Suprapubic skin (tissue), 4 donors: ENCODE results near the gene MTR. TPM values are rescaled to one million over a fixed set of nuclear protein-coding genes. Genes with fewer than 3 reads are reported as not detected.
"Not testable (repeated sequence)": the region's sequence is repeated elsewhere in the genome, so short reads cannot be mapped to it uniquely, and the experiment has no call there.

Source experiments
- DNase-seq, 2 donors: peaks; one replicate each; pipeline ENCODE4 v3.0.0-alpha.2; 2019; ENCODE audit warnings: low spot score in 2 of 2
- H3K27ac ChIP-seq: fragments of 200-600 bp; sonication (generic); one replicate; pipeline ENCODE4 v1.5.1; 2019
- H3K27me3 ChIP-seq: fragments of 200-600 bp; sonication (generic); one replicate; pipeline ENCODE4 v1.5.1; 2019
- H3K36me3 ChIP-seq: fragments of 200-600 bp; sonication (generic); one replicate; pipeline ENCODE4 v1.5.1; 2019
- H3K4me1 ChIP-seq: fragments of 200-600 bp; sonication (generic); one replicate; pipeline ENCODE4 v1.5.1; 2019
- H3K4me3 ChIP-seq: fragments of 200-600 bp; sonication (generic); one replicate; pipeline ENCODE4 v1.5.1; 2019; ENCODE audit warnings: mild to moderate bottlenecking
- H3K9me3 ChIP-seq: fragments of 200-600 bp; sonication (generic); one replicate; pipeline ENCODE4 v1.5.1; 2019
- EP300 ChIP-seq: sonication (generic); formaldehyde crosslinking; IDR thresholded peaks from one replicate; pipeline ENCODE4 v1.6.1; 2017; ENCODE audit warnings: antibody characterized with exemption
- POLR2A ChIP-seq, 2 donors: fragments of 450-650 bp; IDR thresholded peaks; one replicate each; pipeline ENCODE4 v1.6.1; 2017; ENCODE audit warnings: antibody characterized with exemption in 2 of 2, mild to moderate bottlenecking in 2 of 2, moderate library complexity in 2 of 2
- POLR2AphosphoS5 ChIP-seq, 3 donors: sonication (generic); formaldehyde crosslinking; IDR thresholded peaks; one replicate each; pipeline ENCODE4 v1.6.1; 2017; ENCODE audit warnings: antibody characterized with exemption in 3 of 3
- WGBS: methylation state at CpG from one replicate; pipeline ENCODE4 v1.1.5; 2018; 5-methylcytosine and 5-hydroxymethylcytosine counted together
- total RNA-seq, 4 donors: library from RNA; depleted of rRNA; stranded (reverse); fragments of >200 nt; gene quantifications; one replicate each; pipeline ENCODE4 v1.1.0, GENCODE V29; 2016
- TF ChIP-seq, protein P1 (sequence below), 2 donors: fragments of 200-600 bp in 1 of 2; fragments of 450-650 bp in 1 of 2; sonication (generic) in 1 of 2; IDR thresholded peaks; one replicate each; pipeline ENCODE4 v1.5.1; 2016 to 2019; ENCODE audit warnings: antibody characterized with exemption in 2 of 2, mild to moderate bottlenecking in 1 of 2, moderate library complexity in 1 of 2

The MTR gene
- total RNA-seq, 4 donors from 2014 or later: 17.7 to 77.7 (median 27.3) TPM

DNA sequence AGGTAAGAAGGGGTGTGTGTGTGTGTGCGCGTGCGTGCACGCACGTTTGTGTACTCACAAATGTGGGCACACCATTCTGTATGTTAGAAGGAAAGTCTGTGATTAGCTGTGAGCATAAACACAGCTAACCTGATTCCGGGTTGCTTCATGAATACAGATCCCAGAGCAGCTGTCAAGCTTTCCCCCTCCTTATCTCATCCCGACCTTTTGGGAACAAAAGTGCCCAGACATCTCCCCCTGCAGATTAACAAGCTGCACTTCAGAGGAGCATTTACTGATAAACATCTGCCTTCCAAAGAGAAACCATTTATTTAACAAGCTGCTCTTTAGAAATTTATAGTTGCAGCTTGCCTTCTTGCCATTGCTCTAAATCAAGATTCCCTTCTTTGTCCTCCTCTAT lies 112.1 kb downstream of the MTR start:
- DNase-seq: no peak
- Histone ChIP-seq H3K27me3 (no peaks in the 10 kb centered on the region), H3K4me1 (no peaks in the 10 kb centered on the region), H3K27ac (no peak overlapping the region), H3K36me3 (peaks cover 3% of the 10 kb centered on the region), H3K4me3 (no peak overlapping the region), H3K9me3 (no peaks in the 10 kb centered on the region)
- WGBS: 54% methylated on average over 7 of the region's 7 CpGs
- TF ChIP-seq, protein P1, sequence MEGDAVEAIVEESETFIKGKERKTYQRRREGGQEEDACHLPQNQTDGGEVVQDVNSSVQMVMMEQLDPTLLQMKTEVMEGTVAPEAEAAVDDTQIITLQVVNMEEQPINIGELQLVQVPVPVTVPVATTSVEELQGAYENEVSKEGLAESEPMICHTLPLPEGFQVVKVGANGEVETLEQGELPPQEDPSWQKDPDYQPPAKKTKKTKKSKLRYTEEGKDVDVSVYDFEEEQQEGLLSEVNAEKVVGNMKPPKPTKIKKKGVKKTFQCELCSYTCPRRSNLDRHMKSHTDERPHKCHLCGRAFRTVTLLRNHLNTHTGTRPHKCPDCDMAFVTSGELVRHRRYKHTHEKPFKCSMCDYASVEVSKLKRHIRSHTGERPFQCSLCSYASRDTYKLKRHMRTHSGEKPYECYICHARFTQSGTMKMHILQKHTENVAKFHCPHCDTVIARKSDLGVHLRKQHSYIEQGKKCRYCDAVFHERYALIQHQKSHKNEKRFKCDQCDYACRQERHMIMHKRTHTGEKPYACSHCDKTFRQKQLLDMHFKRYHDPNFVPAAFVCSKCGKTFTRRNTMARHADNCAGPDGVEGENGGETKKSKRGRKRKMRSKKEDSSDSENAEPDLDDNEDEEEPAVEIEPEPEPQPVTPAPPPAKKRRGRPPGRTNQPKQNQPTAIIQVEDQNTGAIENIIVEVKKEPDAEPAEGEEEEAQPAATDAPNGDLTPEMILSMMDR (IDR thresholded peaks at IDR 0.05): no peak
- no peak for TF ChIP-seq POLR2AphosphoS5 (IDR thresholded peaks at IDR 0.05)

DNA sequence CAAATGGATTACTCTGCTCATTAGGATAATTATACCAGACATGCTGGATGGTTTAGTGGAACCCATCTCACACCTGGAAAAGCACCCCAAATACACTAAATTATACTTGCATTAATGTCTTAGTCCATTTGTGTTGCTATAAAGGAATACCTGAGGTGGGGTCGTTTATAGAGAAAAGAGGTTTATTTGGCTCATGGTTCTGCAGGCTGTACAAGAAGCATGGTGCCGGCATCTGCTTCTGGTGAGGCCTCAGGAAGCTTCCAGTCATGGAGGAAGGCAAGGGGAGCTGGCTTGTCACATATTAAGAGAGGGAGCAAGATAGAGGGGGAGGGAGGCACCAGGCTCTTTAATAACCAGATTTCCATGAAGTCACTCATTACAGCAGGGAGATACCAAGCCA lies 113.6 kb downstream of the MTR start:
- H3K4me3 ChIP-seq: no peak overlapping the region
- H3K27ac ChIP-seq: no peak overlapping the region
- H3K36me3 ChIP-seq: no peaks in the 10 kb centered on the region
- no peaks in the 10 kb centered on the region for H3K9me3 ChIP-seq
- no peaks in the 10 kb centered on the region for H3K4me1 ChIP-seq
- 94% methylated on average over 2 of the region's 2 CpGs for WGBS
- no peaks in the 10 kb centered on the region for H3K27me3 ChIP-seq
- no peak for TF ChIP-seq EP300
- no peak for TF ChIP-seq POLR2A (IDR thresholded peaks at IDR 0.05)
- TF ChIP-seq, protein P1 (IDR thresholded peaks at IDR 0.05): no peak
- TF ChIP-seq POLR2AphosphoS5 (IDR thresholded peaks at IDR 0.05): no peak
- DNase-seq: no peak

DNA sequence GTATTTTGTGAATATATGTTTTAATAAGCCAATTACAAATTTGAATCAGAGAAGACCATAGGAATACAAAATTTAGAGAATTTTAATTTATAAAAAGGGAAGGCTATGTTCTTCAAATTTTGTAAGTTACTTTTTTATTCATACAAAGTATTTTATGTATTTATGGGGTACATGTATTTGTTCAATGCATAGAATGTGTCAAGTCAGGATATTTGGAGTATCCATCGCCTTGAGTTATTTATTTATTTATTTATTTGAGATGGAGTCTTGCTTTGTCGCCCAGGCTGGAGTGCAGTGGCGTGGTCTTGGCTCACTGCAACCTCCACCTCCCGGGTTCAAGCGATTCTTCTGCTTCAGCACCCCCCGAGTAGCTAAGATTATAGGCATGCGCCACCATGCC lies 116.0 kb downstream of the MTR start:
- not testable (repeated sequence) for H3K27me3 ChIP-seq, H3K36me3 ChIP-seq, H3K27ac ChIP-seq, H3K4me1 ChIP-seq, DNase-seq, H3K4me3 ChIP-seq, H3K9me3 ChIP-seq
- 94% methylated on average over 7 of the region's 7 CpGs for WGBS

DNA sequence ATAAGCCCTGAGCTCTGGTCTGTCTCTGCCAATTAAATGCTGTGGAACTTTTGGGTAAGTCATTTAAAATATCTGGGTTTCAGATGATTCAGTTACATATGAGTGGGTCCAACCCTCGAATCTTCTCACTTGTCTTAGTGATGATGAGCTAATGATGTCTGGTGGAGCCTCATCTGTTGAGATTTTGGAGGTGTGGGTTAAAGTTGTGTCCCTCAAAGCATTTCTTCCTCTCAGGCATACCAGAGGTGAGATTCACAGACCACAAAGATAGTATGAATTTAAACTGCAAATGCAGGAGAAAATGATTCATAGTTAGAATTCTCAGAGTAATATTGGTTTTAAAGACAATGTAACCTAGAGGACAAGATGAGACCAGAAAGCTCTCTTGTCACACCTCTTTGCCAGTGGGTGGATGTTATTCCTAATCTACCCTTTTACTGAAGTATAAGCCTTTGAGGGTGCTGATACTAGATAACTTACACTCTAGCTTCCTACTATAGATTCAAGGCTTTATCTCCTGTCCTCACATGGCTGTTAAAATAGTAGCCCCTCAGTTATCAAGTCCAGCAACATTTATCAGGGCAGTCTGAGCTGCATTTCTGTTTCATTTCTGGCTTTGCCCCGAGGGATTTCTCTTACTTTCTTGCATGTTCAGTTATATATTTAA lies 118.4 kb downstream of the MTR start:
- no peak overlapping the region for H3K4me3 ChIP-seq
- H3K4me1 ChIP-seq: no peaks in the 10 kb centered on the region
- peaks cover 9% of the 10 kb centered on the region for H3K9me3 ChIP-seq
- DNase-seq: no peak
- 71% methylated on average over 2 of the region's 2 CpGs for WGBS
- no peak overlapping the region for H3K27ac ChIP-seq
- TF ChIP-seq, protein P1 (IDR thresholded peaks at IDR 0.05): no peak
- no peak for TF ChIP-seq POLR2AphosphoS5 (IDR thresholded peaks at IDR 0.05)
- TF ChIP-seq EP300: no peak
- no peak for TF ChIP-seq POLR2A (IDR thresholded peaks at IDR 0.05)
- no peaks in the 10 kb centered on the region for H3K27me3 ChIP-seq
- H3K36me3 ChIP-seq: no peaks in the 10 kb centered on the region

DNA sequence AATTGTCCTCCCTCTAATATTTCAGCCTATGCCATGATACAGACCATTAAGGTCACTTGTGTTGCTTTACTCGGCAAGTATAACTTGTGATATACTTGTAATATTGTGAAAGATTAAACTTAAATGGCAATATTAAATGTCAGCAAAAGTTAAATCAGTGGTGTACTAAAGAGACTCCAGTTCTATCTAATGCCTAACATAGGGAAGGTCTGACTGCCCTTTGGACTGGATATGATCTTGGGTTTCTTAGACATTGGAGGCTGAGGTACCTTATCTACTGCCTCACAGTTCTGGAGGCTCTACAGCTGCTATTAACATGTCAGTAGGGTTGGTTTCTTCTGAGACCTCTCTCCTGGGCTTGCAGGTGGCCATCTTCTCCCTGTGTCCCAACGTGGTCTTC lies 119.3 kb downstream of the MTR start:
- no peak for DNase-seq
- no peaks in the 10 kb centered on the region for H3K27me3 ChIP-seq
- WGBS: 87% methylated on average over 2 of the region's 2 CpGs
- no peak overlapping the region for H3K4me3 ChIP-seq
- peaks cover 9% of the 10 kb centered on the region for H3K9me3 ChIP-seq
- no peaks in the 10 kb centered on the region for H3K36me3 ChIP-seq
- H3K4me1 ChIP-seq: no peaks in the 10 kb centered on the region
- no peak for TF ChIP-seq POLR2AphosphoS5 (IDR thresholded peaks at IDR 0.05)
- no peak for TF ChIP-seq POLR2A (IDR thresholded peaks at IDR 0.05)
- no peak for TF ChIP-seq EP300
- no peak overlapping the region for H3K27ac ChIP-seq

DNA sequence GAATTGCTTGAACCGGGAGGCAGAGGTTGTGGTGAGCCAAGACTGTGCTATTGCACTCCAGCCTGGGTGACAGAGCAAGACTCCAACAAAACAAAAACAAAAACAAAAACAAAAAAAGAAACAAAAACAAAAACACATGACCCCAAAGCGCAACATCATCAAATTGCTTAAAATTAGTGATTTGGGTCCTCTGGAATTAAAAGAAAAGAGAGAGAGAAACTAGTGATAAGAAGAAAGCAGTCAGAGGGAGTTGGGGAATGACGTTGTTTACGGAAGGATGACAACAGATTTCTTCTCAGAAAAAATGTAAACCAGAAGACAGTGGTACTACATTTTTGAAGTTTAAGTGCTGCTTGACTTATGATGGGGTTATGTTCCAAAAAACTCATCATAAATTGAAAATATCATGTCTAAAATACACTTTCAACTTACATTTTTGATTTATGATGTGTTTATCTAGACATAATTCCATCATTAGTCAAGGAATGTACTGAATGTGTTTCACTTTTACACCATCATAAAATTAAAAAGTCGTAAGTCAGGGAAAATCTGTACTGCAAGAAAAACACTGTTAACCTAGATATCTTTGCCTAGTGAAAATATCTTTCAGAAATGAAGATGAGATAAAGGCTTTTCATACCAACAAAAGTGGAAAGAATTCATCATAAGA lies 121.2 kb downstream of the MTR start:
- TF ChIP-seq EP300 (no peak), POLR2AphosphoS5 (IDR thresholded peaks at IDR 0.05) (no peak), POLR2A (IDR thresholded peaks at IDR 0.05) (no peak)
- TF ChIP-seq, protein P1 (IDR thresholded peaks at IDR 0.05): no peak
- peaks cover 9% of the 10 kb centered on the region for H3K9me3 ChIP-seq
- WGBS: 89% methylated on average over 5 of the region's 5 CpGs
- H3K4me3 ChIP-seq: no peak overlapping the region
- no peaks in the 10 kb centered on the region for H3K27me3 ChIP-seq
- no peak for DNase-seq
- no peaks in the 10 kb centered on the region for H3K4me1 ChIP-seq
- H3K36me3 ChIP-seq: no peaks in the 10 kb centered on the region
- H3K27ac ChIP-seq: no peak overlapping the region
